SK-N-SH treated with all-trans-retinoic acid at 6 μM for 48 hours (cell line): Measurements from ENCODE around the gene RTN4RL1.

ENCODE experiments used
- ARNTL ChIP-seq: fragments of 450-650 bp; formaldehyde crosslinking; IDR thresholded peaks from 2 replicates; pipeline ENCODE4 v1.5.0; 2020; ENCODE audit warnings: low read depth, mild to moderate bottlenecking, moderate library complexity, borderline replicate concordance
- CREB5 ChIP-seq: fragments of 250-450 bp; sonication (Bioruptor Pico); IDR thresholded peaks from 2 replicates; pipeline ENCODE4 v1.5.1; 2020; ENCODE audit warnings: low read depth, mild to moderate bottlenecking, moderate library complexity
- CSDC2 ChIP-seq: fragments of 250-450 bp; sonication (Bioruptor Pico); IDR thresholded peaks from 2 replicates; pipeline ENCODE4 v1.5.0; 2020; ENCODE audit warnings: mild to moderate bottlenecking, moderate library complexity
- ESRRG ChIP-seq: fragments of 250-450 bp; sonication (Bioruptor Pico); IDR thresholded peaks from 2 replicates; pipeline ENCODE4 v1.6.1; 2021; ENCODE audit warnings: mild to moderate bottlenecking
- GLIS3 ChIP-seq: fragments of 250-450 bp; sonication (Bioruptor Pico); IDR thresholded peaks from 2 replicates; pipeline ENCODE4 v1.5.0; 2020; ENCODE audit warnings: mild to moderate bottlenecking, moderate library complexity
- ISL1 ChIP-seq: fragments of 250-450 bp; sonication (Bioruptor Pico); IDR thresholded peaks from 2 replicates; pipeline ENCODE4 v2.1.2; 2022; ENCODE audit warnings: mild to moderate bottlenecking, moderate library complexity
- RARB ChIP-seq: fragments of 250-450 bp; sonication (Bioruptor Pico); IDR thresholded peaks from 2 replicates; pipeline ENCODE4 v1.8.0; 2021; ENCODE audit warnings: mild to moderate bottlenecking, moderate library complexity
- TCF4 ChIP-seq: fragments of 250-450 bp; sonication (Bioruptor Pico); IDR thresholded peaks from 2 replicates; pipeline ENCODE4 v1.8.0; 2021; ENCODE audit warnings: mild to moderate bottlenecking, moderate library complexity, borderline replicate concordance
- TSHZ2 ChIP-seq: fragments of 250-450 bp; sonication (Bioruptor Pico); IDR thresholded peaks from 2 replicates; pipeline ENCODE4 v1.5.0; 2020; ENCODE audit warnings: mild to moderate bottlenecking, moderate library complexity
- ZFP3 ChIP-seq: fragments of 250-450 bp; sonication (Bioruptor Pico); IDR thresholded peaks from 2 replicates; pipeline ENCODE4 v1.5.0; 2020; ENCODE audit warnings: mild to moderate bottlenecking, moderate library complexity
- ZFP30 ChIP-seq: fragments of 450-650 bp; formaldehyde crosslinking; IDR thresholded peaks from 2 replicates; pipeline ENCODE4 v1.5.0; 2022; ENCODE audit warnings: mild to moderate bottlenecking, moderate library complexity
- TF ChIP-seq, protein P1 (sequence below): fragments of 250-450 bp; sonication (Bioruptor Pico); IDR thresholded peaks from 2 replicates; pipeline ENCODE4 v1.8.0; 2020; ENCODE audit warnings: mild to moderate bottlenecking, moderate library complexity, borderline replicate concordance
- TF ChIP-seq, protein P2 (sequence below): fragments of 250-450 bp; sonication (Bioruptor Pico); IDR thresholded peaks from 2 replicates; pipeline ENCODE4 v1.8.0; 2021; ENCODE audit warnings: low read depth, mild to moderate bottlenecking, moderate library complexity, borderline replicate concordance

DNA sequence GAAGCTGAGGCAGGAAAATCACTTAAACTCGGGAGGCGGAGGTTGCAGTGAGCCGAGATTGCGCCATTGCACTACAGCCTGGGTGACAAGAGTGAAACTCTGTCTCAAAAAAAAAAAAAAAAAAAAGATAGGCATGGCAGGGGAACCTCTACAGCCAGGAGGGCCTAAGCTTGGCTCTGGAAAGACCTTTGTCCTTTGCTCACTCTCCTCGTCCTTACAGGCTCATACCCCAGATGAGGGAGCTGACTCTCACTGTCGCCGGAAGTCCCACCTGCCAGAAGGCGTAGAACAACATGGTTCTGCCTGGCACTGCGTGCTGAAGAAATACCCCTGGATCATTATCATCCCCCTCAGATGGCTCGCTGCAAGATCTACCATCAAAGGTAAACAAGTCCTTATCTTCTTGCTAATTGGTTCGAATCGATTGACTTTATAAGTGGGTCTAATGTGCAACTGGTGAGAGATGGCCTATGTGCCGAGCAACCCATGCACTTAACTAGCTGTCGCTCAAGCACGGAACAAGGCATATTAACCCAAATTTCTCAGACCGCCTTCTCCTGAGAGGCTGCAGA is 29.7 kb downstream of the RTN4RL1 start:
- TF ChIP-seq ISL1 (CRISPR knock-in tag), result no peak
- TF ChIP-seq ARNTL (CRISPR knock-in tag), result no peak
- no peak for TF ChIP-seq GLIS3 (CRISPR knock-in tag)
- TF ChIP-seq ZFP3 (CRISPR knock-in tag), result no peak
- TF ChIP-seq, protein P1, sequence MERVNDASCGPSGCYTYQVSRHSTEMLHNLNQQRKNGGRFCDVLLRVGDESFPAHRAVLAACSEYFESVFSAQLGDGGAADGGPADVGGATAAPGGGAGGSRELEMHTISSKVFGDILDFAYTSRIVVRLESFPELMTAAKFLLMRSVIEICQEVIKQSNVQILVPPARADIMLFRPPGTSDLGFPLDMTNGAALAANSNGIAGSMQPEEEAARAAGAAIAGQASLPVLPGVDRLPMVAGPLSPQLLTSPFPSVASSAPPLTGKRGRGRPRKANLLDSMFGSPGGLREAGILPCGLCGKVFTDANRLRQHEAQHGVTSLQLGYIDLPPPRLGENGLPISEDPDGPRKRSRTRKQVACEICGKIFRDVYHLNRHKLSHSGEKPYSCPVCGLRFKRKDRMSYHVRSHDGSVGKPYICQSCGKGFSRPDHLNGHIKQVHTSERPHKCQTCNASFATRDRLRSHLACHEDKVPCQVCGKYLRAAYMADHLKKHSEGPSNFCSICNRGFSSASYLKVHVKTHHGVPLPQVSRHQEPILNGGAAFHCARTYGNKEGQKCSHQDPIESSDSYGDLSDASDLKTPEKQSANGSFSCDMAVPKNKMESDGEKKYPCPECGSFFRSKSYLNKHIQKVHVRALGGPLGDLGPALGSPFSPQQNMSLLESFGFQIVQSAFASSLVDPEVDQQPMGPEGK (CRISPR knock-in tag), result no peak
- TF ChIP-seq ZFP30 (CRISPR knock-in tag), result no peak
- no peak for TF ChIP-seq ESRRG (CRISPR knock-in tag)
- TF ChIP-seq CSDC2 (CRISPR knock-in tag), result no peak
- no peak for TF ChIP-seq RARB
- no peak for TF ChIP-seq CREB5 (CRISPR knock-in tag)
- no peak for TF ChIP-seq TCF4
- TF ChIP-seq, protein P2, sequence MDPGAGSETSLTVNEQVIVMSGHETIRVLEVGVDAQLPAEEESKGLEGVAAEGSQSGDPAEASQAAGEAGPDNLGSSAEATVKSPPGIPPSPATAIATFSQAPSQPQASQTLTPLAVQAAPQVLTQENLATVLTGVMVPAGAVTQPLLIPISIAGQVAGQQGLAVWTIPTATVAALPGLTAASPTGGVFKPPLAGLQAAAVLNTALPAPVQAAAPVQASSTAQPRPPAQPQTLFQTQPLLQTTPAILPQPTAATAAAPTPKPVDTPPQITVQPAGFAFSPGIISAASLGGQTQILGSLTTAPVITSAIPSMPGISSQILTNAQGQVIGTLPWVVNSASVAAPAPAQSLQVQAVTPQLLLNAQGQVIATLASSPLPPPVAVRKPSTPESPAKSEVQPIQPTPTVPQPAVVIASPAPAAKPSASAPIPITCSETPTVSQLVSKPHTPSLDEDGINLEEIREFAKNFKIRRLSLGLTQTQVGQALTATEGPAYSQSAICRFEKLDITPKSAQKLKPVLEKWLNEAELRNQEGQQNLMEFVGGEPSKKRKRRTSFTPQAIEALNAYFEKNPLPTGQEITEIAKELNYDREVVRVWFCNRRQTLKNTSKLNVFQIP (CRISPR knock-in tag), result no peak
- TF ChIP-seq TSHZ2 (CRISPR knock-in tag), result no peak
